Hepatocyte (in vitro differentiated cells): Measurements from ENCODE around the gene NXPH4. TPM values are rescaled to one million over a fixed set of nuclear protein-coding genes. Genes with fewer than 3 reads are reported as not detected.
A peak's percentile ranks its signal among the peaks of the same experiment; 100 is the strongest.

Source experiments
- DNase-seq: peaks from one replicate; pipeline ENCODE4 v3.0.0-alpha.2; 2016; ENCODE audit warnings: low spot score
- H2AFZ ChIP-seq: fragments of 200-600 bp; sonication (generic); 2 replicates; pipeline ENCODE4 v1.6.0; 2016; ENCODE audit warnings: antibody characterized with exemption, mild to moderate bottlenecking
- H3K27ac ChIP-seq: fragments of 200-600 bp; sonication (generic); 2 replicates; pipeline ENCODE4 v1.5.1; 2016; ENCODE audit warnings: mild to moderate bottlenecking
- H3K27me3 ChIP-seq: fragments of 200-600 bp; sonication (generic); 2 replicates; pipeline ENCODE4 v1.6.1; 2016
- H3K36me3 ChIP-seq: fragments of 200-600 bp; sonication (generic); replicated peaks from 2 replicates; pipeline ENCODE4 v1.5.1; 2016; ENCODE audit warnings: low read depth; ENCODE audit not compliant: insufficient read depth
- H3K4me1 ChIP-seq: fragments of 200-600 bp; sonication (generic); 2 replicates; pipeline ENCODE4 v1.5.1; 2016; ENCODE audit warnings: mild to moderate bottlenecking, moderate library complexity; ENCODE audit not compliant: insufficient read depth
- H3K4me2 ChIP-seq: fragments of 200-600 bp; sonication (generic); 2 replicates; pipeline ENCODE4 v1.6.0; 2016
- H3K4me3 ChIP-seq: fragments of 200-600 bp; sonication (generic); 2 replicates; pipeline ENCODE4 v1.5.1; 2016; ENCODE audit warnings: mild to moderate bottlenecking
- H3K79me2 ChIP-seq: fragments of 200-600 bp; sonication (generic); 2 replicates; pipeline ENCODE4 v1.6.0; 2017; ENCODE audit warnings: mild to moderate bottlenecking
- H3K9me2 ChIP-seq: fragments of 200-600 bp; sonication (generic); replicated peaks from 2 replicates; pipeline ENCODE4 v1.6.0; 2017; ENCODE audit warnings: mild to moderate bottlenecking; ENCODE audit not compliant: insufficient read depth
- H3K9me3 ChIP-seq: fragments of 200-600 bp; sonication (generic); 2 replicates; pipeline ENCODE4 v1.5.1; 2016; ENCODE audit warnings: low read depth, mild to moderate bottlenecking
- H4K20me1 ChIP-seq: fragments of 200-600 bp; sonication (generic); 2 replicates; pipeline ENCODE4 v1.6.0; 2016; ENCODE audit warnings: mild to moderate bottlenecking; ENCODE audit not compliant: insufficient read depth, poor library complexity, severe bottlenecking
- CTCF ChIP-seq: fragments of 200-600 bp; sonication (generic); IDR thresholded peaks from 2 replicates; pipeline ENCODE4 v1.5.1; 2016; ENCODE audit warnings: antibody characterized with exemption, mild to moderate bottlenecking; ENCODE audit not compliant: poor library complexity
- EZH2 ChIP-seq: fragments of 200-600 bp; sonication (generic); IDR thresholded peaks from 2 replicates; pipeline ENCODE4 v1.6.1; 2016; ENCODE audit warnings: antibody characterized with exemption, mild to moderate bottlenecking, borderline replicate concordance
- EZH2phosphoT487 ChIP-seq: fragments of 200-600 bp; sonication (generic); IDR thresholded peaks from one replicate; pipeline ENCODE4 v1.6.1; 2018; ENCODE audit warnings: antibody characterized with exemption, mild to moderate bottlenecking, low read depth, moderate library complexity; ENCODE audit not compliant: unreplicated experiment, severe bottlenecking
- WGBS: methylation state at CpG from one replicate; pipeline ENCODE4 v1.1.6; 2016; ENCODE audit warnings: low lambda C conversion rate; ENCODE audit errors: missing lambda C conversion rate; 5-methylcytosine and 5-hydroxymethylcytosine counted together
- polyA plus RNA-seq: library from polyadenylated mRNA; unstranded; fragments of >200 nt; fragmentation: Nextera tagmentation; extraction: Ambion mirVana; gene quantifications from 2 replicates; pipeline ENCODE4 v1.2.1, GENCODE V29; 2016
- total RNA-seq: library from RNA; depleted of rRNA; stranded (reverse); fragments of >200 nt; gene quantifications from 2 replicates; pipeline ENCODE4 v1.2.3, GENCODE V29; 2014

Gene NXPH4
- total and polyA plus RNA-seq, 2 experiments from 2014 or later: 1.1 to 3.3 TPM

- H3K27ac ChIP-seq: no peak overlapping the region
- WGBS: 80% methylated on average over 28 of the region's 29 CpGs
- H2AFZ ChIP-seq: no peak overlapping the region
- no peaks in the 10 kb centered on the region for H3K4me1 ChIP-seq
- no peaks in the 10 kb centered on the region for H3K79me2 ChIP-seq
- TF ChIP-seq EZH2phosphoT487 (no peak), CTCF (peak; percentile 65)
- no peak overlapping the region for H3K4me3 ChIP-seq
- no peaks in the 10 kb centered on the region for H3K36me3 ChIP-seq
- H3K4me2 ChIP-seq: no peak overlapping the region
- H4K20me1 ChIP-seq: no peaks in the 10 kb centered on the region
- no peaks in the 10 kb centered on the region for H3K9me2 ChIP-seq
- H3K27me3 ChIP-seq: no peaks in the 10 kb centered on the region
- H3K9me3 ChIP-seq: no peaks in the 10 kb centered on the region
- peak; percentile 70 for DNase-seq
These were observed 41.0 kb upstream of the NXPH4 start for GRCh38 chr12:57175428-57176138.

- no peak overlapping the region for H2AFZ ChIP-seq
- no peaks in the 10 kb centered on the region for H3K27me3 ChIP-seq
- H4K20me1 ChIP-seq: no peaks in the 10 kb centered on the region
- no peaks in the 10 kb centered on the region for H3K9me3 ChIP-seq
- H3K4me1 ChIP-seq: no peaks in the 10 kb centered on the region
- H3K36me3 ChIP-seq: no peaks in the 10 kb centered on the region
- H3K4me3 ChIP-seq: no peak overlapping the region
- H3K9me2 ChIP-seq: no peaks in the 10 kb centered on the region
- H3K79me2 ChIP-seq: no peaks in the 10 kb centered on the region
- no peak overlapping the region for H3K4me2 ChIP-seq
- 94% methylated on average over 9 of the region's 9 CpGs for WGBS
- no peak for DNase-seq
- TF ChIP-seq EZH2phosphoT487 (no peak), CTCF (no peak), EZH2 (no peak)
- no peak overlapping the region for H3K27ac ChIP-seq
These were observed 40.5 kb upstream of the NXPH4 start for GRCh38 chr12:57176139-57176477.

GRCh38 chr12:57176846-57177245 lies 39.7 kb upstream of the NXPH4 start:
- no peaks in the 10 kb centered on the region for H3K9me2 ChIP-seq
- H4K20me1 ChIP-seq: no peaks in the 10 kb centered on the region
- no peak overlapping the region for H3K4me3 ChIP-seq
- no peaks in the 10 kb centered on the region for H3K79me2 ChIP-seq
- H3K4me2 ChIP-seq: no peak overlapping the region
- no peaks in the 10 kb centered on the region for H3K9me3 ChIP-seq
- no peak overlapping the region for H3K27ac ChIP-seq
- H3K4me1 ChIP-seq: no peaks in the 10 kb centered on the region
- H3K36me3 ChIP-seq: no peaks in the 10 kb centered on the region
- no peak for DNase-seq
- no peak overlapping the region for H2AFZ ChIP-seq
- WGBS: 95% methylated on average over 9 of the region's 9 CpGs
- no peaks in the 10 kb centered on the region for H3K27me3 ChIP-seq
- TF ChIP-seq CTCF (no peak), EZH2phosphoT487 (no peak), EZH2 (no peak)
